WERI-Rb-1 (cell line): ENCODE measurements around the gene COMMD10.

Source experiments
- DNase-seq: peaks from one replicate; pipeline ENCODE4 v3.0.0-alpha.2; 2020
- H3K27ac ChIP-seq: fragments of 250-450 bp; sonication (Bioruptor Pico); 2 replicates; pipeline ENCODE4 v1.5.1; 2020; ENCODE audit warnings: mild to moderate bottlenecking, moderate library complexity
- H3K27me3 ChIP-seq: fragments of 250-450 bp; sonication (Bioruptor Pico); 2 replicates; pipeline ENCODE4 v1.5.1; 2021; ENCODE audit warnings: mild to moderate bottlenecking, low read depth, moderate library complexity; ENCODE audit not compliant: insufficient read depth, severe bottlenecking
- H3K36me3 ChIP-seq: fragments of 250-450 bp; sonication (Bioruptor Pico); 2 replicates; pipeline ENCODE4 v1.5.1; 2020; ENCODE audit warnings: mild to moderate bottlenecking, moderate library complexity
- H3K4me3 ChIP-seq: 2 replicates; pipeline ENCODE4 v1.5.1; 2011; ENCODE audit warnings: low read depth, mild to moderate bottlenecking, control low read depth, low read length
- H3K9me3 ChIP-seq: fragments of 250-450 bp; sonication (Bioruptor Pico); 2 replicates; pipeline ENCODE4 v1.5.1; 2021; ENCODE audit warnings: mild to moderate bottlenecking, moderate library complexity; ENCODE audit not compliant: severe bottlenecking
- CTCF ChIP-seq: IDR thresholded peaks from 2 replicates; pipeline ENCODE4 v1.5.1; 2011; ENCODE audit warnings: low read depth, mild to moderate bottlenecking, control low read depth, inconsistent platforms, low read length

COMMD10 gene

DNA sequence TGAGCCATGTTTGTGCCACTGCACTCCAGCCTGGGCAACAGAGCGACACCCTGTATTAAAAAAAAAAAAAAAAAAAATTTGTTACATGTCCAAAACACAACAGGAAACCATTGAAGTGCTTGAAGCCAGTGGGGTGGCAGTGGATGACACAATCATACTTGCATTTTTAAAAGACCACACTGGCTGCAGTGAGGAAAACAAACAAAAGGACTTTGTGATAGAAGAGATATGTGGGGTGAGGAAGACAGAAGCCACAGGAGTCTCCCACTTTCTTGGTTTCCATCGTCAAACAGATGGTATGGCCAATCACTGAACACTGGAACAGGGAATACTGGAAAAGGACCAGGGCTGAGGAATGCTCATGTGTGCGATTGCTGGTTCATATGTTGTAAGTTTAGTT lies 20.9 kb upstream of the COMMD10 start:
- Histone ChIP-seq H3K27ac (no peak overlapping the region), H3K27me3 (no peaks in the 10 kb centered on the region), H3K36me3 (no peaks in the 10 kb centered on the region), H3K9me3 (no peaks in the 10 kb centered on the region), H3K4me3 (no peak overlapping the region)
- DNase-seq = no peak
- TF ChIP-seq CTCF = no peak

- no peak overlapping the region for H3K27ac ChIP-seq
- no peak for DNase-seq
- no peak; the same call in 1 of the 2 replicates for TF ChIP-seq CTCF
Measured at GRCh38 chr5:116068028-116068632, 16.7 kb upstream of the COMMD10 start.

GRCh38 chr5:116071211-116071610 lies 13.6 kb upstream of the COMMD10 start:
- TF ChIP-seq CTCF = no peak
- H3K27ac ChIP-seq = no peak overlapping the region
- H3K4me3 ChIP-seq = no peak overlapping the region
- H3K36me3 ChIP-seq = no peaks in the 10 kb centered on the region
- H3K9me3 ChIP-seq = no peaks in the 10 kb centered on the region
- H3K27me3 ChIP-seq = no peaks in the 10 kb centered on the region
- DNase-seq = no peak

More at GRCh38 chr5:116068028-116068632, 16.7 kb upstream of the COMMD10 start:
- Histone ChIP-seq H3K9me3 (no peaks in the 10 kb centered on the region), H3K27me3 (no peaks in the 10 kb centered on the region), H3K36me3 (no peaks in the 10 kb centered on the region), H3K4me3 (no peak overlapping the region)

- H3K4me3 ChIP-seq = no peak overlapping the region
- no peak overlapping the region for H3K27ac ChIP-seq
- no peak for TF ChIP-seq CTCF
- no peaks in the 10 kb centered on the region for H3K27me3 ChIP-seq
- H3K36me3 ChIP-seq = no peaks in the 10 kb centered on the region
- no peak for DNase-seq
- H3K9me3 ChIP-seq = no peaks in the 10 kb centered on the region
Measured at GRCh38 chr5:116075191-116075831, 9.5 kb upstream of the COMMD10 start.

- Histone ChIP-seq H3K36me3 (no peaks in the 10 kb centered on the region), H3K4me3 (no peak overlapping the region), H3K9me3 (no peaks in the 10 kb centered on the region), H3K27ac (no peak overlapping the region), H3K27me3 (no peaks in the 10 kb centered on the region)
- TF ChIP-seq CTCF = no peak
- no peak for DNase-seq
Measured at GRCh38 chr5:116076496-116076895, 8.3 kb upstream of the COMMD10 start.

GRCh38 chr5:116078199-116078598 lies 6.6 kb upstream of the COMMD10 start:
- no peaks in the 10 kb centered on the region for H3K27me3 ChIP-seq
- no peaks in the 10 kb centered on the region for H3K9me3 ChIP-seq
- TF ChIP-seq CTCF = no peak
- DNase-seq = no peak
- H3K27ac ChIP-seq = no peak overlapping the region
- no peaks in the 10 kb centered on the region for H3K36me3 ChIP-seq
- no peak overlapping the region for H3K4me3 ChIP-seq
